ENCODE data around the gene TIAM1.

- TF ChIP-seq, protein P1, sequence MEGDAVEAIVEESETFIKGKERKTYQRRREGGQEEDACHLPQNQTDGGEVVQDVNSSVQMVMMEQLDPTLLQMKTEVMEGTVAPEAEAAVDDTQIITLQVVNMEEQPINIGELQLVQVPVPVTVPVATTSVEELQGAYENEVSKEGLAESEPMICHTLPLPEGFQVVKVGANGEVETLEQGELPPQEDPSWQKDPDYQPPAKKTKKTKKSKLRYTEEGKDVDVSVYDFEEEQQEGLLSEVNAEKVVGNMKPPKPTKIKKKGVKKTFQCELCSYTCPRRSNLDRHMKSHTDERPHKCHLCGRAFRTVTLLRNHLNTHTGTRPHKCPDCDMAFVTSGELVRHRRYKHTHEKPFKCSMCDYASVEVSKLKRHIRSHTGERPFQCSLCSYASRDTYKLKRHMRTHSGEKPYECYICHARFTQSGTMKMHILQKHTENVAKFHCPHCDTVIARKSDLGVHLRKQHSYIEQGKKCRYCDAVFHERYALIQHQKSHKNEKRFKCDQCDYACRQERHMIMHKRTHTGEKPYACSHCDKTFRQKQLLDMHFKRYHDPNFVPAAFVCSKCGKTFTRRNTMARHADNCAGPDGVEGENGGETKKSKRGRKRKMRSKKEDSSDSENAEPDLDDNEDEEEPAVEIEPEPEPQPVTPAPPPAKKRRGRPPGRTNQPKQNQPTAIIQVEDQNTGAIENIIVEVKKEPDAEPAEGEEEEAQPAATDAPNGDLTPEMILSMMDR (IDR thresholded peaks at IDR 0.05; ENCODE audit: low read depth, low read length) = no peak
- TF ChIP-seq MYC (IDR thresholded peaks at IDR 0.05; ENCODE audit: low read depth, low read length) (no peak), POLR2A (IDR thresholded peaks at IDR 0.05; ENCODE audit: extremely low read depth, insufficient read length) (no peak)
These were observed 8.8 kb upstream of the TIAM1 start for GRCh38 chr21:31352836-31353235.
